Esophagus muscularis mucosa (tissue), 3 donors: ENCODE measurements around the gene CD55.

Source experiments
- POLR2A ChIP-seq: fragments of 450-650 bp; IDR thresholded peaks from one replicate; pipeline ENCODE4 v1.6.1; 2017; ENCODE audit warnings: antibody characterized with exemption, moderate library complexity, mild to moderate bottlenecking, low read depth
- TF ChIP-seq, protein P1 (sequence below), 3 experiments: fragments of 200-600 bp in 2 of 3; fragments of 450-650 bp in 1 of 3; sonication (generic) in 2 of 3; IDR thresholded peaks; one replicate each; pipeline ENCODE4 v1.5.1; 2017 to 2019; ENCODE audit warnings: antibody characterized with exemption in 3 of 3, mild to moderate bottlenecking in 2 of 3, moderate library complexity in 1 of 3

DNA sequence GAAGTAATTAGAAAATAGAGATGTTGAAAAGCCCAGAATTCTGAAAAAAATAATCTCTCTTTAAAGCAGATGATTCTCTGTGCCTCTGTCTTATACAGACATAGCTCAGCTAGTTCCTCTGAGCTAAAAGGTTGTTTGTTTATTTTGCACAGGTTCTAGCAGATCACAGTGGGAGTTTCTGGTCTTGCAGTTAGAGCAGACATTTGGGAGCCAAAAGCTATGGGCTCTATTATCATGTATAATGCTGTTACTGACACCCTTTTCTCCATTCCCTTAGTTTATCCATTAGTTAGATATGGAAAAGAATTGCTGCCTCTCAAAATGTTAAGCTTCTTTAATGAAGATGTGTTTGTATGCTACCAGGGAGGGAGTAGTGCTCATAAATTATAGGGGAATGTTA is 20.5 kb upstream of the CD55 start:
- TF ChIP-seq, protein P1, sequence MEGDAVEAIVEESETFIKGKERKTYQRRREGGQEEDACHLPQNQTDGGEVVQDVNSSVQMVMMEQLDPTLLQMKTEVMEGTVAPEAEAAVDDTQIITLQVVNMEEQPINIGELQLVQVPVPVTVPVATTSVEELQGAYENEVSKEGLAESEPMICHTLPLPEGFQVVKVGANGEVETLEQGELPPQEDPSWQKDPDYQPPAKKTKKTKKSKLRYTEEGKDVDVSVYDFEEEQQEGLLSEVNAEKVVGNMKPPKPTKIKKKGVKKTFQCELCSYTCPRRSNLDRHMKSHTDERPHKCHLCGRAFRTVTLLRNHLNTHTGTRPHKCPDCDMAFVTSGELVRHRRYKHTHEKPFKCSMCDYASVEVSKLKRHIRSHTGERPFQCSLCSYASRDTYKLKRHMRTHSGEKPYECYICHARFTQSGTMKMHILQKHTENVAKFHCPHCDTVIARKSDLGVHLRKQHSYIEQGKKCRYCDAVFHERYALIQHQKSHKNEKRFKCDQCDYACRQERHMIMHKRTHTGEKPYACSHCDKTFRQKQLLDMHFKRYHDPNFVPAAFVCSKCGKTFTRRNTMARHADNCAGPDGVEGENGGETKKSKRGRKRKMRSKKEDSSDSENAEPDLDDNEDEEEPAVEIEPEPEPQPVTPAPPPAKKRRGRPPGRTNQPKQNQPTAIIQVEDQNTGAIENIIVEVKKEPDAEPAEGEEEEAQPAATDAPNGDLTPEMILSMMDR (IDR thresholded peaks at IDR 0.05), result no peak
- no peak for TF ChIP-seq POLR2A
